ENCODE measurements around the gene PSD4. TPM values are rescaled to one million over a fixed set of nuclear protein-coding genes. Genes with fewer than 3 reads are reported as not detected.

Gene PSD4
- total RNA-seq, 2 donors from 2014 or later = 13.1 to 16.9 TPM

DNA sequence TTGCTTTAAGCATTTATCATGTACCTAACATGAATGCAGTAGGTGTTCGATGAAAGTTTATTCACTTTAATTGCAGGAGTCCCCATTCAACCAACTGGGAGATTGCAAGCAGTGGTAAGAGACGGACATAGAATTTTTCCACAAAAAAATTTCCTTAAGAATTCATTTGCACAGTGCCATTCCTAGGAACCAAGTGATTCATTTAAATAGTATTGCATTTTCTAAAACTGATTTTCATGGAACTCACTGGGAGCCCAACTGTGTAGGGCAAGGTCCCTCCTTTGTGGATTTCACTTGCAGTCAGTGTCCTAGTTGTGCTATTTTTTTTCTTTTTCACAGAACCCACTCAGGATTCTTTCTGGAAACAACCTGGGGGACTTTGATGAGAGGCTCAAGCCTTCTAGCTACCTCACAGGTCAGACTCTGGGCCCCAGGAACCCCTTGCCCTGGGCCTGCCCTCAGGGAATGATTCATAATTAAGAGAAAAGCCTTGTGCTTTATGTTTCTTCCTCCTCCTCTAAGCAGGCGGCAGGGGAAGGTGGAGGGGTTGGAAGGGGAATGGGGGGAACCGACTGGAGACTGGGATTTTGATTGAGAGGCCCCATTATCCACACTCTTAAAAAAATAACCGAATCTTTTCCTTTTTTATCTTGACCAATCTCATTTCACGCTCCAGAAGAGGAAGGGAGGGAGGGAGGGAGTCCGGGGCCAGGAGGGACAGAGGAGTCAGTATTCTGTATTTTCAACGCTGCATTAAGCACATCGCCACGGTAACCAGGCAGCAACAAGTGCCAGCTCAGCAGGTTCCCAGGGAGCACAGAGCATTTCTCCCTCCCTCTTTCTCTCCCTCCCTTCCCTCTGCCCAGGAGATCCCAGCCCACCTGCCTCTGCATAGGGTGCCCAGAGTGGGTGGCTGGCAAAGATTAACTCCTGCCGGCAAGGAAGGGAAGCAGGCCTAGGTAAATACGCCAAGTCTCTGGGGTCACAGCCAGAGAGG lies 51.8 kb downstream of the PSD4 start:
- TF ChIP-seq, protein P1, sequence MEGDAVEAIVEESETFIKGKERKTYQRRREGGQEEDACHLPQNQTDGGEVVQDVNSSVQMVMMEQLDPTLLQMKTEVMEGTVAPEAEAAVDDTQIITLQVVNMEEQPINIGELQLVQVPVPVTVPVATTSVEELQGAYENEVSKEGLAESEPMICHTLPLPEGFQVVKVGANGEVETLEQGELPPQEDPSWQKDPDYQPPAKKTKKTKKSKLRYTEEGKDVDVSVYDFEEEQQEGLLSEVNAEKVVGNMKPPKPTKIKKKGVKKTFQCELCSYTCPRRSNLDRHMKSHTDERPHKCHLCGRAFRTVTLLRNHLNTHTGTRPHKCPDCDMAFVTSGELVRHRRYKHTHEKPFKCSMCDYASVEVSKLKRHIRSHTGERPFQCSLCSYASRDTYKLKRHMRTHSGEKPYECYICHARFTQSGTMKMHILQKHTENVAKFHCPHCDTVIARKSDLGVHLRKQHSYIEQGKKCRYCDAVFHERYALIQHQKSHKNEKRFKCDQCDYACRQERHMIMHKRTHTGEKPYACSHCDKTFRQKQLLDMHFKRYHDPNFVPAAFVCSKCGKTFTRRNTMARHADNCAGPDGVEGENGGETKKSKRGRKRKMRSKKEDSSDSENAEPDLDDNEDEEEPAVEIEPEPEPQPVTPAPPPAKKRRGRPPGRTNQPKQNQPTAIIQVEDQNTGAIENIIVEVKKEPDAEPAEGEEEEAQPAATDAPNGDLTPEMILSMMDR (IDR thresholded peaks at IDR 0.05) = no peak
- no peak overlapping the region for H3K27ac ChIP-seq
- H3K36me3 ChIP-seq = no peaks in the 10 kb centered on the region
- H3K27me3 ChIP-seq (replicated peaks; ENCODE audit: insufficient read depth) = no peaks in the 10 kb centered on the region
- H3K4me1 ChIP-seq (ENCODE audit: control insufficient read depth in 1 of 2, low read depth in 2 of 2) = no peaks in the 10 kb centered on the region
- no peak for ATAC-seq (ENCODE audit: insufficient number of reproducible peaks, low FRiP score, low read depth)
- H3K9me3 ChIP-seq = no peaks in the 10 kb centered on the region
- DNase-seq (ENCODE audit: low spot score) = no peak
- H3K4me3 ChIP-seq = no peak overlapping the region

DNA sequence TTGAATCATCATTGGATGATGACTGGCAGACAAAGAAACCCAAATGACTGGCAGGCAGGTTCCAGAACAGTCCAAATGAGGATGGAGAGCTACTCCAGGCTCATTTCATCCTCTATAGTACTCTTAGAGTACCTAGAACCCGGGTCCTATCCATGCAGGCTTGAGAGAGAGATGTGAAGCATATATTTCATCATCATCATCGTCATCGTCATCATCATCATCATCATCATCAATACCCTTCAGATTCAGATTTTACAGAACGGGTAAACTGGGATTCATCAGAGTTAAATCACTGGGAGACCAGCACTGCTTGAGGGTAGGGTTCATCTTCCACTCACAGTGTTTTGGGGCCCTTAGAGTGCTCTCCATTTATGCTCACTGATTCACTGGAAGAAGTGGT lies 52.7 kb downstream of the PSD4 start:
- H3K4me1 ChIP-seq (ENCODE audit: control insufficient read depth in 1 of 2, low read depth in 2 of 2) = no peaks in the 10 kb centered on the region
- ATAC-seq (ENCODE audit: insufficient number of reproducible peaks, low FRiP score, low read depth) = no peak

DNA sequence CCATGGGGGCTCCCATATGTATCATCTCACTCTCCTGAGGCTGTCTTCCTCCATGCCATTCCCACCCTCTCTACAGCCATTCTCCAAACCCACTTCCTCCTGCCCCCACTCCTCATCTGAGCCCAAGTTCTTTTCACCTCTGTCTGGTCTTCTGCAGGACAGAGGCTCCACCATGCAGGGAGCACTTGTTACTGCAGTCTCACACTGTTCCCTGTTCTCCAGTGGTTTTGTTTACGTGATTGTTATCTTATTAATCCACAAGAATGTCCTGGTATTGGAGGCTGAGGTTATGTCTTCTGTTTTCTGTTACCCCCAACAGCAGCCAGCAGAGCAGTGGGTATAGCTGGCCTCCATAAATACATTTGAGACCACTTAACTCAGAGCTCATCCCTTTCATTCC lies 53.5 kb downstream of the PSD4 start:
- TF ChIP-seq, protein P1 (IDR thresholded peaks at IDR 0.05) = no peak
- Histone ChIP-seq H3K4me1 (ENCODE audit: control insufficient read depth in 1 of 2, low read depth in 2 of 2) (no peaks in the 10 kb centered on the region), H3K4me3 (no peak overlapping the region), H3K36me3 (no peaks in the 10 kb centered on the region), H3K27me3 (replicated peaks; ENCODE audit: insufficient read depth) (no peaks in the 10 kb centered on the region), H3K27ac (no peak overlapping the region), H3K9me3 (no peaks in the 10 kb centered on the region)
- DNase-seq (ENCODE audit: low spot score) (no peak), ATAC-seq (ENCODE audit: insufficient number of reproducible peaks, low FRiP score, low read depth) (no peak)

More for the DNA sequence above, 52.7 kb downstream of the PSD4 start:
- Histone ChIP-seq H3K36me3 (no peaks in the 10 kb centered on the region), H3K27me3 (replicated peaks; ENCODE audit: insufficient read depth) (no peaks in the 10 kb centered on the region), H3K27ac (no peak overlapping the region), H3K9me3 (no peaks in the 10 kb centered on the region), H3K4me3 (no peak overlapping the region)
- no peak for DNase-seq (ENCODE audit: low spot score)
- TF ChIP-seq, protein P1 (IDR thresholded peaks at IDR 0.05) = no peak

DNA sequence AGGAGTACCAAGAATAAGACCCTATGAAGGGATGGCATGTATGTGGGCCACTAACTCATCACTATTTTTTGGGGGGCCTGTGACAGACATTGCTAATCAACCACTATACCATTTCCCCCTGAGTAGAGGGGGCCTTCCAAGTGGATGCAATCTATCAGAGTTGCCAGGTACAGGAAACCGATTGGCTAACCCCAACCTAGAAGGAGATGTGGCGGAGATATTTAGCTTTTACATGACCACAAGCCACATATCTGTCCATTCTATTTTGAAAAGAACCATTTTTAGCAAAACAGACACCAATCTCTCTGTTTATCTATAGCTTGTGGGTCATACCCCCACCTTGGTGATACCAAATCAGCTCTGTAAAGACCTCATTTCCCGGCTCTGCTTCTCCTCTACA lies 53.9 kb downstream of the PSD4 start:
- no peaks in the 10 kb centered on the region for H3K36me3 ChIP-seq
- no peaks in the 10 kb centered on the region for H3K27me3 ChIP-seq (replicated peaks; ENCODE audit: insufficient read depth)
- no peak for ATAC-seq (ENCODE audit: insufficient number of reproducible peaks, low FRiP score, low read depth)
- TF ChIP-seq, protein P1 (IDR thresholded peaks at IDR 0.05) = no peak
- H3K9me3 ChIP-seq = no peaks in the 10 kb centered on the region
- no peaks in the 10 kb centered on the region for H3K4me1 ChIP-seq (ENCODE audit: control insufficient read depth in 1 of 2, low read depth in 2 of 2)
- no peak for DNase-seq (ENCODE audit: low spot score)
- H3K27ac ChIP-seq = no peak overlapping the region
- no peak overlapping the region for H3K4me3 ChIP-seq

DNA sequence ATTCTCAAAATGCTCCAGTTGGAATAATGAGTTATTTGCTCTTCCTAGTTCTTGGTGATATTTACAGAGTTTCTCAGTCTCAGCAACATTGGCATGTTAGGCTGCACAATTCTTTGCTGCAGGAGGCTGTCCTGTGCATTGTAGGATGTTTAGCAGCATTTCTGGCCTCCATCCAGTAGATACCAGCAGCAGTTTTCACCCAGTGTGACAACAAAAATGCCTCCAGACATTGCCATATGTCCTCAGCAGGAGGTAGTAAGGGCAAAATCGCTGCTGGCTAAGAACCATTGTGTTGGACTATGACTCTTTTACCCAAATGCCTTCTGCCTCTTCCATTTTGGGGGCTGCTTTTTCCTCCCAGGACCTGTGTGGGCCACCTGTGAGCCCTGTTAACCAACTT lies 54.6 kb downstream of the PSD4 start:
- ATAC-seq (ENCODE audit: insufficient number of reproducible peaks, low FRiP score, low read depth) = no peak
- no peak overlapping the region for H3K27ac ChIP-seq
- no peaks in the 10 kb centered on the region for H3K36me3 ChIP-seq
- DNase-seq (ENCODE audit: low spot score) = no peak
- H3K4me1 ChIP-seq (ENCODE audit: control insufficient read depth in 1 of 2, low read depth in 2 of 2) = no peaks in the 10 kb centered on the region
- H3K4me3 ChIP-seq = no peak overlapping the region
- TF ChIP-seq, protein P1 (IDR thresholded peaks at IDR 0.05) = no peak
- no peaks in the 10 kb centered on the region for H3K9me3 ChIP-seq
- no peaks in the 10 kb centered on the region for H3K27me3 ChIP-seq (replicated peaks; ENCODE audit: insufficient read depth)
